Measurements from ENCODE around the gene ADGRG1.

GRCh38 chr16:57615813-57616212 lies 12.6 kb upstream of the ADGRG1 start:
- no peak for TF ChIP-seq POLR2A (IDR thresholded peaks at IDR 0.05; ENCODE audit: low read depth, low read length)
- TF ChIP-seq POLR2AphosphoS5 (IDR thresholded peaks at IDR 0.05; ENCODE audit: low read depth, low read length), result no peak
- TF ChIP-seq TAF1 (IDR thresholded peaks at IDR 0.05; ENCODE audit: borderline replicate concordance, low read depth, low read length), result no peak

Data from GM12892 (cell line).